ENCODE results near the gene GLIS2.

Gene GLIS2

DNA sequence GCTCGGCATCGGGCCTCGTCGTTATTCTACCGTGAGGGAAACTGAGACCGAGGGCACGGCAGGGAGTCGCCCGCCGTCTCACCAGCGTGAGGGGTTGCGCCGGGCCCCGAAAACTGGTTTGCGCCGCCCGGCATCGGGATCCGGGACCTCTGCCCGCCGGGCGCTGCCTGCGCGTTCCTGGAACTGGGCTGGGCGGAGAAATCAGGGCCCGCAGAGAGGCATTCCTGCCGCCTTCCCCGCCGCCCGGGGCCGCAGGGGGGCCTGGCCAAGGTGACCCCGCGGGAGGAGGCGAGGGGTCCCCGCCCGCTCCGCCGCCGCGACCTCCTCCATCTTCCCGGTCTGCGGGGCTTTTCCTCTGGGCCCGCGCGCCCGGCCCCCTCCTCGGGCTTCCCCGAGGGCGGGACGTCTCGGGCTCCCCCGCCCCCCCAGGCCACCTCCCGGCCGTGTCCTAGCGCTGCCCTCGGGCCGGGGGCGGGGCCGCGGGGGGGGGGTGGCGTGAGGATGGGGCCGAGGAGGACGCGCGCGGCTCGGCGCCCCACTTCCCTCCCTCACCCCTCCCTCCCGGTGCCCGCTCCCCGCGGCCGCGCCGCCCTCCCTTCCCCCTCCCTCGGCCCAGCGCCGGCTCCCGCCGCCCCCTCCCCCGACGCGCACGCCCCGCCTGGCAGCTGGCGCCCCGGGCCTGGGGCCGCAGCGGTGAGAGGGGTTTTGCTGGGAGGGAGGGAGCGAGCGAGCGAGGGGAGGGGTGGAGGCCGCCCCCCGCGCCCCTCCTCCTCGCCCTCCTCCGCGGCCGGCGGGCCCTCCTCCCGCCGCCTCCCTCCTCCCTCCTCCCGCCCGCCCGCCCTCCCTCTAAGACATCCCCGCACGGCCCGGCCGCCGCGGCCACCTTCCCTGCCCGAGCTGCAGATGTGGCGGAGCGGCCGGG is at the start of gene GLIS2:
TSS of gene GLIS2 (plus strand) at position 882 of the 922 bp plus-strand sequence. CDS start 16,214 bp downstream, outside the sequence.
- DNase-seq (ENCODE audit: low read depth in 2 of 2), result no peak

- DNase-seq (ENCODE audit: low read depth in 2 of 2), result no peak
These were observed 49.5 kb upstream of the GLIS2 start for GRCh38 chr16:4266372-4266771.

DNA sequence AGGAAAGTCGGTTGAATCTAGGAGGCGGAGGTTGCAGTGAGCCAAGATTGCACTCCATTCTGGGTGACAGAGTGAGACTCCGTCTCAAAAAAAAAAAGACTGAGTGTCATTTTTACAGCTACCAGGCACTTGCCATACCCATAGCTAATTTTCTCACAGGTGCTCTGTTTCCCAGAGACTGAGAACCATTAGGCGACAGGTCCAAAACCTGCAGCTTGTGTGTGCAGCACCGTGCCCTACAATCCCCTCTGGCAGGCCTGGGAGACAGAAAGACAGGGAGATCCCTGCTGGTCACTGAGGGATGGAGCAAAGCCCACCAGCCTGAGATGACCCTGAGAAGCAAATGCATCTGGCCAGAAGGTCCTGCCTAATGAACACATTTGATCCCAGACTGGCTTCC is 45.8 kb upstream of the GLIS2 start:
- no peak for DNase-seq (ENCODE audit: low read depth in 2 of 2)

DNA sequence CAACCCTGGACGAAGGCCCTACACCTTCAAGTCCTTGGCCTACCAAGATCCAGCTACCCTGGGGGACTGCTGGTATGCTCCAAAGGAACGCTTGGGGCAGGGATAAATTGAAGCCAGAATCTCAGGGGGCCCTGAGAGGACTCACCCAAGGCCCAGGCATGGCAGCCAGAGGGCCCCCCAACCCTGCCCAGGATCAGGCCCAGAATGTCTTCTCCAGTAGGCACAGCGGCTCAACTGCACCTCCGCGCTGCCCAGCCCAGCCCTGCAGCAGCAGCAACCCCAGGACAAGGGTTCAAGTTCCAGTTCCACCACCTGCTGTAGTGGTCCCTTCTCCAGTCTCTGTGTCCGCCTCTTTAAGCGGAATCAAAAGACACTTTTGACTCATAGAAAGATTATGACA is 45.3 kb upstream of the GLIS2 start:
- no peak for DNase-seq (ENCODE audit: low read depth in 2 of 2)

DNA sequence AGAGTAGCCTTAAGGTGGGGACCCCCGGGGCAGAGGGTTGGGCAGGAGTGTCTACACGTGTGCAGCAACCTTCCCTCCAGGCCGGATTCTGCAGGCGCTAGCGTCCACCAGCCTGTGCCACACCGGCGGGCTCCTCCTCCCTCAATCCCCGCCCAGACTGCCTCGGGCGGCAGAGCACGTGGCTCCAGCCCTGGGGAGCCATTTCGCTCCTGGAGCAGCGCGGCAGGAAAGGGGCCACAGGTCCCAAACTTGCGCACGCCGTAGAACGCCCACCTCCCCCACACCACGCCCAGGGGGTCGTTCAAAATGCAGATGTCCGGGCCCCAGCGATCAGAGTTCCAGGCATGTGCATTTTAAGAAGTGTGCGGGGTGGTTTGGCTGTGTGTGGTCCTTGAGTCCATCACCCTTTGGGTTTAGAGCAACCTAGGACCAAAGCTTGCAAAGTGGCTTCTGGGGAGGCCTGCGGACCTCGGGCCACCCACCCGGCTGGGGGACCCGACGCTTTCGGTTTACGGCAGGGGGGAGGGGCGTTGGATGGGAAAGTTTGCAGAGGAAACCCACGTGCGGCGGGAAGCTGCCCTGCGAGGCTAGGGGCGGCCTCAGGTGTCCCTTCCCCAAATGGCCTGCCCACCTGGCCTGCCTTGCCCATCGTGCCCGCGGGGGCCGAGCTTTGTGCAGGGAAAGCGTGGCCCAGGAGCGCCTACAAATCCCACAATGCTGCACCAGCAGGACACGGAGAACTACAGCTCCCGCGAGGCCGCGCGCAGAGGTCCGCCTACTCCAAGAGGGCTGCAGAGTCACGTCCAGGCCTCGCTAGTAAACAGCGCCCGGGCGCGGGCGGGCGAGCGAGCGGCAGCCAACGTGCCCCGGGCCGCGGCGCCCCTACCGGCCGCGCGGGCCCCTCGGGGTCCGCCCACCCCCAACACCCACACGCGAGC is 44.4 kb upstream of the GLIS2 start:
- peak; percentile 86 to 90 for DNase-seq (ENCODE audit: low read depth in 2 of 2)

- DNase-seq (ENCODE audit: low read depth in 2 of 2), result peak in 1 of 2 donors; percentile 32
These were observed 43.5 kb upstream of the GLIS2 start for GRCh38 chr16:4272114-4272956.

DNA sequence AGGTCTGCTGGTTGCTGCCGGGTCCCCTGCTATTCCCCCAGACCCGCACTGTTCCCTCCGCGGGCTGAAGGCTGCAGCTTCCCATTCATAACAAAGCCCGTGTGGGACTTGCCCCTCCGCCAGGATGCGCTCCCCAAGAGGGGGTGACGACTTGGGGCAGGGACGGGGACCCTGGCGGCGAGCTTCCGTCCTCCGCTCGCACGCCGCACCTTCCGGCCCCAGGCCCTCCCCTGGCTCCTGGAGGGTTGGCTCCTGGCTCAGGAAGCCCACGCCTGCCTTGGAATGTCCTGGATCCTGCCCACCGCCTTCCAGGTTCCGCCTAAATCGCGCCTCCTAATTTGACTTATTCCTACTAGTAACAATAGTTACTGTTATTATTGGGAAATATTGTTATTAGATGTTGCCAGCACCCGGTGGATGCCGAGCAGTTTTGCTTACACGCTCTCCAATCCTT is 42.0 kb upstream of the GLIS2 start:
- DNase-seq (ENCODE audit: low read depth in 2 of 2), result peak; percentile 33 to 60

DNA sequence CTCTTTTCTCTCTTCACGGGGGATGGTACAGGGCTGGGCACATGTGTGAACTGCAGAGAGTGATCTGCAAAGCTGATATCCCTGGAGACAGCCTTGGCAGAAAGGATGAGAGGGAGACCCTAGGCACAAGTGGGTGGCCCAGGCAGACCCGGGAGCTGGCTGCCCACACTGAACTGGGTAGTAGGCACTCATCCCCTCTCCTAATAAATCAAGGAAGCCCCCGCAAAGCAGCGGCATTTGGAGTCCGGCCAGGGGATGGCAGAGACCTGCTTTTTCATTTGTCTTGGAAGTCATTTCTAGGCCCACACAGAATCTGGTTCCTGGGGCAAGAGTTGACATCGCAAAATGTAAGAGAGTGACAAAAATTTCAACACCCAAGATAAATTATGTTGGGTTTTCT is 40.0 kb upstream of the GLIS2 start:
- DNase-seq (ENCODE audit: low read depth in 2 of 2), result no peak

GRCh38 chr16:4277987-4278513 is 37.8 kb upstream of the GLIS2 start:
- no peak for DNase-seq (ENCODE audit: low read depth in 2 of 2)

- no peak for DNase-seq (ENCODE audit: low read depth in 2 of 2)
These were observed 35.2 kb upstream of the GLIS2 start for GRCh38 chr16:4280625-4281024.

- DNase-seq (ENCODE audit: low read depth in 2 of 2), result no peak
These were observed 32.4 kb upstream of the GLIS2 start for GRCh38 chr16:4283441-4283840.

- DNase-seq (ENCODE audit: low read depth in 2 of 2), result no peak
These were observed 31.9 kb upstream of the GLIS2 start for GRCh38 chr16:4283939-4284338.

DNA sequence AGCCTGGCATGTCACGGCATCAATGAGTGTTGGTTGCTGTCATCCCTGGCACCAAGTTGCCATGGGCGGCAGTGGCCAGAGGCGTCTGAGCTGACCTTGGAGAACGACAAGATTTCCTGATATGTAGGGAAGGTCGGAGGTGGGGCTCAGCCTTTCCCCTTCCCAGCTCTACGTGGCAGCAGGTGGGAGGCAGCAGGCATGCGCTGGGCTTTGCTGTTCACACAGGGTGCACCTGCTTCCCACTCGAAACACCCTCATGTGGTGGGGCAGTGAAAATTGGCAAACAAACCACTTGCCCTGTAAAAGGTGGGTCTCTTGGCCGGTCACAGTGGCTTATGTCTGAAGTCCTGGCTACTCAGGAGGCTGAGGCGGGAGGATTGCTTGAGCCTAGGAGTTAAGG is 30.7 kb upstream of the GLIS2 start:
- no peak for DNase-seq (ENCODE audit: low read depth in 2 of 2)

- peak; percentile 51 to 67 for DNase-seq (ENCODE audit: low read depth in 2 of 2)
These were observed 27.5 kb upstream of the GLIS2 start for GRCh38 chr16:4288148-4288921.

- no peak for DNase-seq (ENCODE audit: low read depth in 2 of 2)
These were observed 25.5 kb upstream of the GLIS2 start for GRCh38 chr16:4290236-4290830.

DNA sequence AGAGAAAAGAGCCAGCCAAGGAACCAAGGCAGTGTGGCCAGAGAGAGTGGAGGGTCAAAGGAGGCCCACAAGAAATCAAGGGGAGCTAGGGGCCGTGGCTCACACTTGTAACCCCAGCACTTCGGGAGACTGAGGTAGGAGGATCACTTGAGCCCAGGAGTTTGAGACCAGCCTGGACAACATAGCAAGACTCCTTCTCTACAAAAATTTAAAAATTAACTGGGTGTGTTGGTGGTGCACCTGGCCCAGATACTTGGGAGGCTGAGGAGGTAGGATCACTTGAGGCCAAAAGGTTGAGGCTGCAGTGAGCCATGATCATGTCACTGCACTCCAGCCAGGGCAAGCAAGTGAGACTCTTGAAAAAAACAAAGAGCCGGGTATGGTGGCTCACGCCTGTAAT is 24.2 kb upstream of the GLIS2 start:
- no peak for DNase-seq (ENCODE audit: low read depth in 2 of 2)

DNA sequence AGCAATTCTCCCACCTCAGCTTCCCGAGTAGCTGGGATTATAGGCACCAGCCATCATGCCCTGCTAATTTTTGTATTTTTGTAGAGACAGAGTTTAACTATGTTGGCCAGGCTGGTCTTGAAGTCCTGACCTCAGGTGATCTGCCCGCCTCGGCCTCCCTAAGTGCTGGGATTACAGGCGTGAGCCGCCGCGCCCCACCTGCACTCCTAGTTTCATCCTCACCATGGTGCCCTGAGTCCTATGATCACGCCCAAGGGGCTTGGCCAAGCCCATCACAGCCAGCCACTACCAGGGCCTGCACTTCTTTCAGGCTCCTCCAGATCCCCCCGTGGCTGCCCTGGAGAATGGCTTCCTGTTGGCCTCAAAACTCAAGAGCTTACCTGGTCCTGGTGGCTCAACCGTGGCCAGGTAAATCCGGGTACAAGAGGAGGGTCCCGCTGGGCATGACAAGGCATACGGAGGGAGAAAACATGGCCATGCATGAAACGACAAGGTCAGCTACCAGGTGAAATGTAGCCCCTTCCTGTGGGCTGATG is 22.6 kb upstream of the GLIS2 start:
- no peak for DNase-seq (ENCODE audit: low read depth in 2 of 2)

- DNase-seq (ENCODE audit: low read depth in 2 of 2), result no peak
These were observed 21.9 kb upstream of the GLIS2 start for GRCh38 chr16:4293822-4294457.

GRCh38 chr16:4295581-4295980 is 20.3 kb upstream of the GLIS2 start:
- no peak for DNase-seq (ENCODE audit: low read depth in 2 of 2)

All from stimulated activated CD4-positive, alpha-beta T cell treated with anti-CD3 and anti-CD28 coated beads, Interleukin-15, amount 100 ng/mL, for 48 hours (primary cell).